Smooth muscle cell (in vitro differentiated cells): ENCODE measurements around the gene KIF3B. TPM values are rescaled to one million over a fixed set of nuclear protein-coding genes. Genes with fewer than 3 reads are reported as not detected.
"Not testable (repeated sequence)": the region's sequence is repeated elsewhere in the genome, so short reads cannot be mapped to it uniquely, and the experiment has no call there.

Experiments
- DNase-seq: peaks from one replicate; lab custom pipeline; 2025; ENCODE audit not compliant: unreplicated experiment; lab: John Stamatoyannopoulos, UW
- H2AFZ ChIP-seq: fragments of 200-600 bp; sonication (generic); 2 replicates; pipeline ENCODE4 v1.6.0; 2016; ENCODE audit warnings: antibody characterized with exemption, low read depth, mild to moderate bottlenecking
- H3F3A ChIP-seq: fragments of 200-600 bp; sonication (generic); 2 replicates; pipeline ENCODE4 v1.6.0; 2017; ENCODE audit warnings: antibody characterized with exemption, low read depth
- H3K27ac ChIP-seq: fragments of 200-600 bp; sonication (generic); 2 replicates; pipeline ENCODE4 v1.5.1; 2016; ENCODE audit warnings: low read depth, mild to moderate bottlenecking
- H3K27me3 ChIP-seq: fragments of 200-600 bp; sonication (generic); 2 replicates; pipeline ENCODE4 v1.6.1; 2016; ENCODE audit warnings: low read depth, mild to moderate bottlenecking
- H3K36me3 ChIP-seq: fragments of 200-600 bp; sonication (generic); 2 replicates; pipeline ENCODE4 v1.5.1; 2016; ENCODE audit warnings: low read depth
- H3K4me1 ChIP-seq: fragments of 200-600 bp; sonication (generic); 2 replicates; pipeline ENCODE4 v1.5.1; 2016; ENCODE audit warnings: low read depth
- H3K4me2 ChIP-seq: fragments of 200-600 bp; sonication (generic); 2 replicates; pipeline ENCODE4 v1.6.0; 2016; ENCODE audit warnings: mild to moderate bottlenecking
- H3K4me3 ChIP-seq: fragments of 200-600 bp; sonication (generic); 2 replicates; pipeline ENCODE4 v1.5.1; 2016; ENCODE audit warnings: mild to moderate bottlenecking
- H3K79me2 ChIP-seq: fragments of 200-600 bp; sonication (generic); 2 replicates; pipeline ENCODE4 v1.6.0; 2016; ENCODE audit warnings: low read depth, mild to moderate bottlenecking
- H3K9ac ChIP-seq: fragments of 200-600 bp; sonication (generic); 2 replicates; pipeline ENCODE4 v1.6.0; 2016; ENCODE audit warnings: low read depth
- H3K9me3 ChIP-seq: fragments of 200-600 bp; sonication (generic); replicated peaks from 2 replicates; pipeline ENCODE4 v1.5.1; 2016; ENCODE audit warnings: low read depth
- H4K20me1 ChIP-seq: fragments of 200-600 bp; sonication (generic); 2 replicates; pipeline ENCODE4 v1.6.0; 2016; ENCODE audit warnings: low read depth
- CTCF ChIP-seq: fragments of 200-600 bp; sonication (generic); IDR thresholded peaks from 2 replicates; pipeline ENCODE4 v1.5.1; 2017; ENCODE audit warnings: borderline replicate concordance, mild to moderate bottlenecking, antibody characterized with exemption; ENCODE audit not compliant: insufficient read depth, poor library complexity, severe bottlenecking
- WGBS: methylation state at CpG from one replicate; pipeline ENCODE4 v1.1.7; 2016; ENCODE audit warnings: low lambda C conversion rate; 5-methylcytosine and 5-hydroxymethylcytosine counted together
- polyA plus RNA-seq: library from polyadenylated mRNA; unstranded; fragments of >200 nt; fragmentation: Nextera tagmentation; extraction: Ambion mirVana; gene quantifications from 2 replicates; pipeline ENCODE4 v1.2.1, GENCODE V29; 2016
- total RNA-seq: library from RNA; depleted of rRNA; stranded (reverse); fragments of >200 nt; gene quantifications from 2 replicates; pipeline ENCODE4 v1.2.3, GENCODE V29; 2014

Gene KIF3B
- total and polyA plus RNA-seq, 2 experiments from 2014 or later = 8.2 to 20.0 TPM

GRCh38 chr20:32261644-32262043 lies 15.8 kb upstream of the KIF3B start:
- Histone ChIP-seq H3K36me3 (no peaks in the 10 kb centered on the region), H2AFZ (no peak overlapping the region), H3K4me1 (no peaks in the 10 kb centered on the region), H3K27ac (no peak overlapping the region), H4K20me1 (no peaks in the 10 kb centered on the region), H3K79me2 (no peaks in the 10 kb centered on the region), H3K9ac (no peak overlapping the region), H3K4me3 (no peak overlapping the region), H3K4me2 (no peak overlapping the region), H3K27me3 (no peaks in the 10 kb centered on the region), H3K9me3 (no peaks in the 10 kb centered on the region), H3F3A (no peaks in the 10 kb centered on the region)
- 89% methylated on average over 2 of the region's 2 CpGs for WGBS
- no peak for DNase-seq
- no peak for TF ChIP-seq CTCF

GRCh38 chr20:32263398-32263954 lies 14.0 kb upstream of the KIF3B start:
- H3K9ac ChIP-seq = no peak overlapping the region
- no peaks in the 10 kb centered on the region for H3K27me3 ChIP-seq
- H3K27ac ChIP-seq = no peak overlapping the region
- no peaks in the 10 kb centered on the region for H3K9me3 ChIP-seq
- 88% methylated on average over 7 of the region's 7 CpGs for WGBS
- H3K4me2 ChIP-seq = no peak overlapping the region
- no peak overlapping the region for H3K4me3 ChIP-seq
- H3F3A ChIP-seq = no peaks in the 10 kb centered on the region
- H3K36me3 ChIP-seq = no peaks in the 10 kb centered on the region
- TF ChIP-seq CTCF = no peak
- H3K4me1 ChIP-seq = no peaks in the 10 kb centered on the region
- no peaks in the 10 kb centered on the region for H4K20me1 ChIP-seq
- no peak for DNase-seq
- H3K79me2 ChIP-seq = no peaks in the 10 kb centered on the region
- no peak overlapping the region for H2AFZ ChIP-seq

- Histone ChIP-seq H3K4me2 (no peak overlapping the region), H3K4me3 (no peak overlapping the region), H3F3A (no peaks in the 10 kb centered on the region), H2AFZ (no peak overlapping the region), H3K27ac (no peak overlapping the region), H3K36me3 (no peaks in the 10 kb centered on the region), H3K9me3 (no peaks in the 10 kb centered on the region), H3K79me2 (no peaks in the 10 kb centered on the region), H3K27me3 (peaks cover 22% of the 10 kb centered on the region), H4K20me1 (no peaks in the 10 kb centered on the region), H3K9ac (no peak overlapping the region), H3K4me1 (no peaks in the 10 kb centered on the region)
- WGBS = 86% methylated on average over 5 of the region's 5 CpGs
- no peak for DNase-seq
- TF ChIP-seq CTCF = no peak
Measured at GRCh38 chr20:32271620-32272019, 5.8 kb upstream of the KIF3B start.

- Histone ChIP-seq H3K4me2 (no peak overlapping the region), H3F3A (no peaks in the 10 kb centered on the region), H3K36me3 (no peaks in the 10 kb centered on the region), H2AFZ (no peak overlapping the region), H4K20me1 (no peaks in the 10 kb centered on the region), H3K27ac (no peak overlapping the region), H3K79me2 (peaks cover 17% of the 10 kb centered on the region), H3K4me3 (no peak overlapping the region), H3K9me3 (no peaks in the 10 kb centered on the region), H3K4me1 (peaks cover 8% of the 10 kb centered on the region), H3K27me3 (peaks cover 22% of the 10 kb centered on the region), H3K9ac (no peak overlapping the region)
- TF ChIP-seq CTCF = no peak
- 86% methylated on average over 3 of the region's 3 CpGs for WGBS
- DNase-seq = no peak
Measured at GRCh38 chr20:32274359-32274758, 3.1 kb upstream of the KIF3B start.

- not testable (repeated sequence) for H3K4me3 ChIP-seq, H3K27ac ChIP-seq, H4K20me1 ChIP-seq, DNase-seq, H3K9me3 ChIP-seq, H3F3A ChIP-seq, H3K4me2 ChIP-seq, H3K9ac ChIP-seq, H3K4me1 ChIP-seq, H2AFZ ChIP-seq, H3K36me3 ChIP-seq
- WGBS = 87% methylated on average over 3 of the region's 3 CpGs
- H3K79me2 ChIP-seq = peaks cover 25% of the 10 kb centered on the region
- peaks cover 22% of the 10 kb centered on the region for H3K27me3 ChIP-seq
Measured at GRCh38 chr20:32275163-32275562, 2.3 kb upstream of the KIF3B start.
